CD4-positive, alpha-beta T cell (primary cell): ENCODE data around the gene GDAP2. TPM values are rescaled to one million over a fixed set of nuclear protein-coding genes. Genes with fewer than 3 reads are reported as not detected.

ENCODE experiments used
- ATAC-seq: fragments of 200-7000 bp; cut with Tn5 transposase; one replicate; pipeline ENCODE4 v1.10.0; 2022; ENCODE audit warnings: mild to moderate bottlenecking; ENCODE audit not compliant: poor library complexity
- CTCF ChIA-PET: fragments of 350-600 bp; sonication (Branson Sonifier 250); formaldehyde crosslinking; loops from one replicate; lab custom pipeline; 2021; ENCODE audit warnings: antibody characterized with exemption, inconsistent platforms; lab: Charles Lee
- POLR2A ChIA-PET: fragments of 350-600 bp; sonication (Branson Sonifier 250); formaldehyde crosslinking; loops from one replicate; lab custom pipeline; 2021; ENCODE audit warnings: antibody characterized with exemption, inconsistent platforms; lab: Charles Lee
- DNase-seq, 14 experiments: peaks; one replicate each; pipeline ENCODE4 v3.0.0-alpha.2; 2013 to 2020; ENCODE audit warnings: mixed read lengths in 2 of 14
- H3K27ac ChIP-seq, 2 donors: one replicate each; pipeline versions ENCODE4 v1.5.1 to v1.7.0; 2013; ENCODE audit warnings: low read length in 2 of 2, low read depth in 1 of 2, mild to moderate bottlenecking in 1 of 2
- H3K27me3 ChIP-seq, 2 experiments: 1 replicate in 1 of 2; 2 replicates in 1 of 2; pipeline versions ENCODE4 v1.6.1 to v1.7.0; 2013; ENCODE audit warnings: low read length in 2 of 2, control low read depth in 1 of 2, mild to moderate bottlenecking in 1 of 2, moderate library complexity in 1 of 2; ENCODE audit not compliant: insufficient read depth in 2 of 2, control insufficient read depth in 1 of 2
- H3K36me3 ChIP-seq: one replicate; pipeline ENCODE4 v1.6.1; 2013; ENCODE audit warnings: low read length, control low read depth; ENCODE audit not compliant: insufficient read depth
- H3K4me1 ChIP-seq: one replicate; pipeline ENCODE4 v1.6.1; 2013; ENCODE audit warnings: low read length, control low read depth; ENCODE audit not compliant: insufficient read depth
- H3K4me3 ChIP-seq: one replicate; pipeline ENCODE4 v1.5.1; 2013; ENCODE audit warnings: mild to moderate bottlenecking, low read length, moderate library complexity
- H3K9me3 ChIP-seq, 2 experiments: 1 replicate in 1 of 2; 2 replicates in 1 of 2; pipeline versions ENCODE4 v1.6.1 to v1.7.0; 2013; ENCODE audit warnings: low read length in 2 of 2, mild to moderate bottlenecking in 2 of 2, control low read depth in 1 of 2, moderate library complexity in 1 of 2; ENCODE audit not compliant: control insufficient read depth in 1 of 2, insufficient read depth in 1 of 2
- H3K27ac Mint-ChIP-seq: one replicate; pipeline ENCODE4 v1.8.0; 2020; ENCODE audit warnings: mixed read lengths
- H3K27me3 Mint-ChIP-seq: one replicate; pipeline ENCODE4 v1.8.0; 2021; ENCODE audit warnings: mixed read lengths
- H3K36me3 Mint-ChIP-seq: one replicate; pipeline ENCODE4 v1.8.0; 2021; ENCODE audit warnings: low read depth, mixed read lengths
- H3K4me1 Mint-ChIP-seq: one replicate; pipeline ENCODE4 v1.8.0; 2021; ENCODE audit warnings: low read depth, mixed read lengths
- H3K4me3 Mint-ChIP-seq: one replicate; pipeline ENCODE4 v1.8.0; 2020; ENCODE audit warnings: mild to moderate bottlenecking, mixed read lengths
- H3K9me3 Mint-ChIP-seq: one replicate; pipeline ENCODE4 v1.8.0; 2020; ENCODE audit warnings: mixed read lengths
- CTCF ChIP-seq: fragments of 200-600 bp; IDR thresholded peaks from one replicate; pipeline ENCODE4 v1.8.0; 2022; ENCODE audit warnings: antibody characterized with exemption, mild to moderate bottlenecking
- intact Hi-C, 2 experiments: fragments of 100-400 bp; cut with DNase I in 1 of 2; cut with micrococcal nuclease in 1 of 2; formaldehyde crosslinking; loops; one replicate each; pipeline versions ENCODE4 v1.15.1 to v1.9.0; 2023 to 2025; cut with DNase I, micrococcal nuclease
- total RNA-seq, 174 experiments: library from RNA in 2 of 174; stranded (reverse) in 2 of 174; gene quantifications; one replicate each; pipeline ENCODE4 v1.2.3 and lab custom pipeline; 2021 to 2026

GDAP2 gene
- total RNA-seq, 2 experiments from 2014 or later, result 18.1 to 18.9 TPM

GRCh38 chr1:117911051-117911450 lies 18.4 kb downstream of the GDAP2 start:
- Mint-ChIP-seq H3K4me3 (no peak overlapping the region), H3K27ac (no peak overlapping the region), H3K9me3 (no peaks in the 10 kb centered on the region), H3K4me1 (no peaks in the 10 kb centered on the region), H3K27me3 (no peaks in the 10 kb centered on the region), H3K36me3 (peaks cover 96% of the 10 kb centered on the region)
- DNase-seq (no peak), ATAC-seq (no peak)
- intact Hi-C loops, result no loop called here
- Histone ChIP-seq H3K36me3 (peaks cover 96% of the 10 kb centered on the region), H3K27ac (no peak overlapping the region), H3K4me3 (no peak overlapping the region), H3K27me3 (no peaks in the 10 kb centered on the region), H3K9me3 (no peaks in the 10 kb centered on the region), H3K4me1 (no peaks in the 10 kb centered on the region)
- ChIA-PET POLR2A (no interaction called here), CTCF (interaction anchor here (1.0 kb wide), 1 partner anchor 16 kb away, joined by 3 read pairs; no protein-coding TSS in a partner anchor)
- no peak for TF ChIP-seq CTCF

GRCh38 chr1:117905019-117905418 lies 24.4 kb downstream of the GDAP2 start:
- no peaks in the 10 kb centered on the region for H3K9me3 ChIP-seq
- H3K27me3 Mint-ChIP-seq, result no peaks in the 10 kb centered on the region
- ATAC-seq (no peak), DNase-seq (no peak)
- intact Hi-C loops, result no loop called here
- H3K4me1 Mint-ChIP-seq, result no peaks in the 10 kb centered on the region
- H3K27ac Mint-ChIP-seq, result no peak overlapping the region
- no peaks in the 10 kb centered on the region for H3K9me3 Mint-ChIP-seq
- ChIA-PET CTCF (interaction anchor here (3.1 kb wide), 1 partner anchor 9 kb away, joined by 15 read pairs; no protein-coding TSS in a partner anchor), POLR2A (interaction anchor here (0.6 kb wide), 1 partner anchor 362 kb away, joined by 3 read pairs; no protein-coding TSS in a partner anchor)
- no peak overlapping the region for H3K4me3 ChIP-seq
- H3K27me3 ChIP-seq, result no peaks in the 10 kb centered on the region
- H3K27ac ChIP-seq, result no peak overlapping the region
- H3K36me3 Mint-ChIP-seq, result peaks cover 93% of the 10 kb centered on the region
- no peak overlapping the region for H3K4me3 Mint-ChIP-seq
- H3K36me3 ChIP-seq, result peaks cover 77% of the 10 kb centered on the region
- no peak for TF ChIP-seq CTCF
- H3K4me1 ChIP-seq, result no peaks in the 10 kb centered on the region

- intact Hi-C loops, result no loop called here
Observed at GRCh38 chr1:117904485-117904884, 24.9 kb downstream of the GDAP2 start.

More at GRCh38 chr1:117904485-117904884, 24.9 kb downstream of the GDAP2 start:
- no peak overlapping the region for H3K4me3 ChIP-seq
- H3K9me3 ChIP-seq, result no peaks in the 10 kb centered on the region
- ChIA-PET POLR2A (no interaction called here), CTCF (interaction anchor here (3.1 kb wide), 1 partner anchor 9 kb away, joined by 15 read pairs; no protein-coding TSS in a partner anchor)
- ATAC-seq, result no peak
- no peaks in the 10 kb centered on the region for H3K27me3 ChIP-seq
- no peak for DNase-seq
- Mint-ChIP-seq H3K4me1 (no peaks in the 10 kb centered on the region), H3K36me3 (peaks cover 93% of the 10 kb centered on the region), H3K27ac (no peak overlapping the region), H3K4me3 (no peak overlapping the region), H3K9me3 (no peaks in the 10 kb centered on the region), H3K27me3 (no peaks in the 10 kb centered on the region)
- TF ChIP-seq CTCF, result no peak
- no peaks in the 10 kb centered on the region for H3K4me1 ChIP-seq
- H3K36me3 ChIP-seq, result peaks cover 75% of the 10 kb centered on the region
- no peak overlapping the region for H3K27ac ChIP-seq
